ENCODE data around the gene SIGLEC7.

Gene SIGLEC7

DNA sequence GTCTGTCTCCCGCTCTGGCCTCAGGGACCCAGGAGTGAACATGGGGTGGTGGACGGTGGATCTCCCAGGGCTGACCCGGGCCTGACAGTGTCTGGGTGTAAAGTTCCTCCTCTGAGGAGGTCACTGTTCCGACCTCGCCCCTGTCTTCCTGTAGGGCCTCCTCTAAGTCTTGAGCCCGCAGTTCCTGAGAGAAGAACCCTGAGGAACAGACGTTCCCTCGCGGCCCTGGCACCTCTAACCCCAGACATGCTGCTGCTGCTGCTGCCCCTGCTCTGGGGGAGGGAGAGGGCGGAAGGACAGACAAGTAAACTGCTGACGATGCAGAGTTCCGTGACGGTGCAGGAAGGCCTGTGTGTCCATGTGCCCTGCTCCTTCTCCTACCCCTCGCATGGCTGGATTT lies 17.4 kb upstream of the SIGLEC7 start, which contains the start of gene SIGLEC9:
TSS of gene SIGLEC9 (plus strand) at position 178 of the 400 bp plus-strand sequence. CDS start at position 247, 69 bp downstream.
- no peaks in the 10 kb centered on the region for H3K9me3 ChIP-seq (ENCODE audit: insufficient read depth, low read depth, low read length)
- H3K4ac ChIP-seq (ENCODE audit: low read depth, low read length) = no peak within 1 kb of the TSS
- H3K18ac ChIP-seq (ENCODE audit: low read length) = no peak within 1 kb of the TSS
- no peaks in the 10 kb centered on the region for H3K79me2 ChIP-seq (ENCODE audit: control insufficient read depth, insufficient read depth, low read length, poor library complexity)
- no peaks in the 10 kb centered on the region for H3K27me3 ChIP-seq (ENCODE audit: insufficient read depth, low read length)
- no peak within 1 kb of the TSS for H3K4me3 ChIP-seq (ENCODE audit: low read depth, low read length)
- no peak within 1 kb of the TSS for H3K14ac ChIP-seq (ENCODE audit: low read length)
- H2BK120ac ChIP-seq (ENCODE audit: insufficient read depth, low read length, poor library complexity) = no peak within 1 kb of the TSS
- H3K79me1 ChIP-seq (ENCODE audit: low read length) = no peaks in the 10 kb centered on the region
- no peak within 1 kb of the TSS for H2AFZ ChIP-seq (ENCODE audit: insufficient read depth, low read length, poor library complexity)
- no peak within 1 kb of the TSS for H2BK5ac ChIP-seq (ENCODE audit: low read depth, low read length, poor library complexity)
- no peak within 1 kb of the TSS for H3K23ac ChIP-seq (ENCODE audit: low read length)
- H2BK12ac ChIP-seq (ENCODE audit: low read length) = no peak within 1 kb of the TSS
- H4K12ac ChIP-seq (ENCODE audit: low read depth, low read length) = no peak within 1 kb of the TSS
- H2AK5ac ChIP-seq (ENCODE audit: low read length) = no peak within 1 kb of the TSS
- no CpG with 5 or more reads among the region's 14 CpGs for WGBS (ENCODE audit: extremely low coverage, insufficient coverage, insufficient read length)
- H3K36me3 ChIP-seq (ENCODE audit: control insufficient read depth in 1 of 2, insufficient read depth in 2 of 2, low read length in 2 of 2) = no peaks in the 10 kb centered on the region
- no peak within 1 kb of the TSS for H4K8ac ChIP-seq (ENCODE audit: low read depth, low read length)
- no peak for DNase-seq
- H3K27ac ChIP-seq (ENCODE audit: low read depth, low read length) = no peak within 1 kb of the TSS
- H3K4me1 ChIP-seq (ENCODE audit: control insufficient read depth in 1 of 2, insufficient read depth in 2 of 2, low read length in 2 of 2) = no peaks in the 10 kb centered on the region
- H4K91ac ChIP-seq (ENCODE audit: low read depth, low read length) = no peak within 1 kb of the TSS
- H3K4me2 ChIP-seq (ENCODE audit: low read length) = no peak within 1 kb of the TSS
- H3K9ac ChIP-seq (ENCODE audit: low read length) = no peak within 1 kb of the TSS

DNA sequence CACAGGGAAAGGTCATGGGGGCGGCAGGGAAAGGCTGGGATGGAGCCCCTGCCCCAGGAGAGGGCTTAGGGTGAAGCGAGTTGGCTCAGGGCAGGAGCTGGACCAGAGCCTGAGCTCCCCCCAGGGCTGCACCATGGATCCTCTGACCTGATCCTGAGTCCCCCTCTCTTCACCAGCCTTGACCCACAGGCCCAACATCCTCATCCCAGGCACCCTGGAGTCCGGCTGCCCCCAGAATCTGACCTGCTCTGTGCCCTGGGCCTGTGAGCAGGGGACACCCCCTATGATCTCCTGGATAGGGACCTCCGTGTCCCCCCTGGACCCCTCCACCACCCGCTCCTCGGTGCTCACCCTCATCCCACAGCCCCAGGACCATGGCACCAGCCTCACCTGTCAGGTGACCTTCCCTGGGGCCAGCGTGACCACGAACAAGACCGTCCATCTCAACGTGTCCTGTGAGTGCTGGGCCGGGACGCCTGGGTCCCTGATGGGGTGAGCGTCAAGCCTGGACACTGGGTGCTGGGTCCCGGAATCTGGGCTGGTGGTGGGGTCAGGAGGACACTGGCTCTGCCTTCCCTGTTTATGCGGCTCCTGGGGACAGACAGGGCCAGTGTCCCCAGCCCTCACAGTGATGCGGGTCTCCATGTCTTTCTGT lies 16.6 kb upstream of the SIGLEC7 start:
- Histone ChIP-seq H3K23ac (ENCODE audit: low read length) (no peak overlapping the region), H4K91ac (ENCODE audit: low read depth, low read length) (no peak overlapping the region), H3K27me3 (ENCODE audit: insufficient read depth, low read length) (no peaks in the 10 kb centered on the region), H3K4me1 (ENCODE audit: control insufficient read depth in 1 of 2, insufficient read depth in 2 of 2, low read length in 2 of 2) (no peaks in the 10 kb centered on the region), H3K27ac (ENCODE audit: low read depth, low read length) (no peak overlapping the region), H3K4me3 (ENCODE audit: low read depth, low read length) (no peak overlapping the region), H2BK120ac (ENCODE audit: insufficient read depth, low read length, poor library complexity) (no peak overlapping the region), H2BK12ac (ENCODE audit: low read length) (no peak overlapping the region), H4K12ac (ENCODE audit: low read depth, low read length) (no peak overlapping the region), H3K79me2 (ENCODE audit: control insufficient read depth, insufficient read depth, low read length, poor library complexity) (no peaks in the 10 kb centered on the region), H2AFZ (ENCODE audit: insufficient read depth, low read length, poor library complexity) (no peak overlapping the region), H3K14ac (ENCODE audit: low read length) (no peak overlapping the region), H3K9me3 (ENCODE audit: insufficient read depth, low read depth, low read length) (no peaks in the 10 kb centered on the region), H3K4me2 (ENCODE audit: low read length) (no peak overlapping the region), H3K9ac (ENCODE audit: low read length) (no peak overlapping the region), H3K79me1 (ENCODE audit: low read length) (no peaks in the 10 kb centered on the region), H4K8ac (ENCODE audit: low read depth, low read length) (no peak overlapping the region), H3K36me3 (ENCODE audit: control insufficient read depth in 1 of 2, insufficient read depth in 2 of 2, low read length in 2 of 2) (no peaks in the 10 kb centered on the region), H3K4ac (ENCODE audit: low read depth, low read length) (no peak overlapping the region), H2BK5ac (ENCODE audit: low read depth, low read length, poor library complexity) (no peak overlapping the region), H2AK5ac (ENCODE audit: low read length) (no peak overlapping the region), H3K18ac (ENCODE audit: low read length) (no peak overlapping the region)
- no peak for DNase-seq
- no CpG with 5 or more reads among the region's 16 CpGs for WGBS (ENCODE audit: extremely low coverage, insufficient coverage, insufficient read length)

DNA sequence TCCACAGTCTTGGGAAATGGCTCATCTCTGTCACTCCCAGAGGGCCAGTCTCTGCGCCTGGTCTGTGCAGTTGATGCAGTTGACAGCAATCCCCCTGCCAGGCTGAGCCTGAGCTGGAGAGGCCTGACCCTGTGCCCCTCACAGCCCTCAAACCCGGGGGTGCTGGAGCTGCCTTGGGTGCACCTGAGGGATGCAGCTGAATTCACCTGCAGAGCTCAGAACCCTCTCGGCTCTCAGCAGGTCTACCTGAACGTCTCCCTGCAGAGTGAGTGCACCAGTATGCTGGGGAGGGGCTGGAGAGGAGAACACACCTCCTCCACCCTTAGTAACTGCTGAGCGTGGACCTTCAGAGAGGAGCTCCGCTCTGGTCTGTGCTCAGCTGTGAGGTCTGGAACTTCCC lies 15.1 kb upstream of the SIGLEC7 start:
- no CpG with 5 or more reads among the region's 6 CpGs for WGBS (ENCODE audit: extremely low coverage, insufficient coverage, insufficient read length)
- Histone ChIP-seq H3K27me3 (ENCODE audit: insufficient read depth, low read length) (no peaks in the 10 kb centered on the region), H2BK5ac (ENCODE audit: low read depth, low read length, poor library complexity) (no peak overlapping the region), H2BK12ac (ENCODE audit: low read length) (no peak overlapping the region), H4K8ac (ENCODE audit: low read depth, low read length) (no peak overlapping the region), H3K4me3 (ENCODE audit: low read depth, low read length) (no peak overlapping the region), H3K36me3 (ENCODE audit: control insufficient read depth in 1 of 2, insufficient read depth in 2 of 2, low read length in 2 of 2) (no peaks in the 10 kb centered on the region), H4K12ac (ENCODE audit: low read depth, low read length) (no peak overlapping the region), H3K79me2 (ENCODE audit: control insufficient read depth, insufficient read depth, low read length, poor library complexity) (no peaks in the 10 kb centered on the region), H3K4me1 (ENCODE audit: control insufficient read depth in 1 of 2, insufficient read depth in 2 of 2, low read length in 2 of 2) (no peaks in the 10 kb centered on the region), H3K14ac (ENCODE audit: low read length) (no peak overlapping the region), H2AK5ac (ENCODE audit: low read length) (no peak overlapping the region), H3K79me1 (ENCODE audit: low read length) (no peaks in the 10 kb centered on the region), H2AFZ (ENCODE audit: insufficient read depth, low read length, poor library complexity) (no peak overlapping the region), H3K4me2 (ENCODE audit: low read length) (no peak overlapping the region), H3K23ac (ENCODE audit: low read length) (no peak overlapping the region), H3K4ac (ENCODE audit: low read depth, low read length) (no peak overlapping the region), H2BK120ac (ENCODE audit: insufficient read depth, low read length, poor library complexity) (no peak overlapping the region), H3K9me3 (ENCODE audit: insufficient read depth, low read depth, low read length) (no peaks in the 10 kb centered on the region), H3K18ac (ENCODE audit: low read length) (no peak overlapping the region), H3K9ac (ENCODE audit: low read length) (no peak overlapping the region), H4K91ac (ENCODE audit: low read depth, low read length) (no peak overlapping the region), H3K27ac (ENCODE audit: low read depth, low read length) (no peak overlapping the region)
- no peak for DNase-seq

DNA sequence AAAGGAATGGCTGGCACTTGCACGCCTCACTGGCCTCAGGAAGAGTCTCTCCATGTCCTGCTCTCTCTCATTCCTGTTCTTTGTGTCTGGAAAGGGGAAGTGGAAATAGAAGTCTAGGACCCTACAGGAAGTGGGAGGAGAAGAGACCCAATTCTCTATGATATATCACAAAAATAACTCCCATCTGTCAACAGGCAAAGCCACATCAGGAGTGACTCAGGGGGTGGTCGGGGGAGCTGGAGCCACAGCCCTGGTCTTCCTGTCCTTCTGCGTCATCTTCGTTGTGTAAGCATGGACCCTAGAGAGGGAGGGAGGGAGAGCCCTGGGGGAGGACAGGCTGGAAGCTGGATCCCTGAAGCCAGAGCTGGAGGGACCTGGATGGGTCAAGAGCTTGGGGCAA lies 14.3 kb upstream of the SIGLEC7 start:
- no peak overlapping the region for H4K91ac ChIP-seq (ENCODE audit: low read depth, low read length)
- H3K36me3 ChIP-seq (ENCODE audit: control insufficient read depth in 1 of 2, insufficient read depth in 2 of 2, low read length in 2 of 2) = no peaks in the 10 kb centered on the region
- no peak overlapping the region for H2BK12ac ChIP-seq (ENCODE audit: low read length)
- no peaks in the 10 kb centered on the region for H3K79me2 ChIP-seq (ENCODE audit: control insufficient read depth, insufficient read depth, low read length, poor library complexity)
- H4K8ac ChIP-seq (ENCODE audit: low read depth, low read length) = no peak overlapping the region
- no peak overlapping the region for H3K4ac ChIP-seq (ENCODE audit: low read depth, low read length)
- H2BK120ac ChIP-seq (ENCODE audit: insufficient read depth, low read length, poor library complexity) = no peak overlapping the region
- no peak overlapping the region for H3K4me2 ChIP-seq (ENCODE audit: low read length)
- no peak overlapping the region for H3K4me3 ChIP-seq (ENCODE audit: low read depth, low read length)
- H3K23ac ChIP-seq (ENCODE audit: low read length) = no peak overlapping the region
- no peak overlapping the region for H2BK5ac ChIP-seq (ENCODE audit: low read depth, low read length, poor library complexity)
- peak; percentile 28 to 42 for DNase-seq
- H3K18ac ChIP-seq (ENCODE audit: low read length) = no peak overlapping the region
- H3K79me1 ChIP-seq (ENCODE audit: low read length) = no peaks in the 10 kb centered on the region
- no peak overlapping the region for H3K9ac ChIP-seq (ENCODE audit: low read length)
- H3K14ac ChIP-seq (ENCODE audit: low read length) = no peak overlapping the region
- no peak overlapping the region for H3K27ac ChIP-seq (ENCODE audit: low read depth, low read length)
- no peaks in the 10 kb centered on the region for H3K27me3 ChIP-seq (ENCODE audit: insufficient read depth, low read length)
- no CpG with 5 or more reads among the region's 4 CpGs for WGBS (ENCODE audit: extremely low coverage, insufficient coverage, insufficient read length)
- no peak overlapping the region for H2AFZ ChIP-seq (ENCODE audit: insufficient read depth, low read length, poor library complexity)
- H3K4me1 ChIP-seq (ENCODE audit: control insufficient read depth in 1 of 2, insufficient read depth in 2 of 2, low read length in 2 of 2) = no peaks in the 10 kb centered on the region
- H2AK5ac ChIP-seq (ENCODE audit: low read length) = no peak overlapping the region
- H3K9me3 ChIP-seq (ENCODE audit: insufficient read depth, low read depth, low read length) = no peaks in the 10 kb centered on the region
- H4K12ac ChIP-seq (ENCODE audit: low read depth, low read length) = no peak overlapping the region
